NCI-H187 treated with DMSO at 0.1 percent for 48 hours (cell line): ENCODE measurements around the gene WDR1.

Source experiments
- DNase-seq: peaks from one replicate; lab custom pipeline; 2025; lab: John Stamatoyannopoulos, UW

The WDR1 gene

GRCh38 chr4:10084651-10085358 is 31.8 kb downstream of the WDR1 start:
- no peak for DNase-seq

GRCh38 chr4:10083861-10084641 is 32.5 kb downstream of the WDR1 start:
- no peak for DNase-seq

- DNase-seq: no peak
These were observed 33.2 kb downstream of the WDR1 start for GRCh38 chr4:10083331-10083771.

GRCh38 chr4:10082459-10083272 is 33.9 kb downstream of the WDR1 start:
- no peak for DNase-seq

GRCh38 chr4:10082047-10082446 is 34.6 kb downstream of the WDR1 start:
- no peak for DNase-seq

- DNase-seq: no peak
These were observed 35.4 kb downstream of the WDR1 start for GRCh38 chr4:10081218-10081606.

- DNase-seq: no peak
These were observed 35.9 kb downstream of the WDR1 start for GRCh38 chr4:10080589-10081217.

GRCh38 chr4:10079912-10080588 is 36.5 kb downstream of the WDR1 start:
- no peak for DNase-seq

GRCh38 chr4:10079256-10079655 is 37.3 kb downstream of the WDR1 start:
- no peak for DNase-seq

- DNase-seq: no peak
These were observed 37.9 kb downstream of the WDR1 start for GRCh38 chr4:10078481-10079233.

GRCh38 chr4:10077483-10078335 is 38.9 kb downstream of the WDR1 start:
- DNase-seq: no peak

GRCh38 chr4:10077076-10077475 is 39.5 kb downstream of the WDR1 start:
- DNase-seq: no peak

GRCh38 chr4:10075953-10076391 is 40.6 kb downstream of the WDR1 start:
- DNase-seq: no peak

GRCh38 chr4:10075158-10075863 is 41.3 kb downstream of the WDR1 start:
- no peak for DNase-seq

- no peak for DNase-seq
These were observed 41.9 kb downstream of the WDR1 start for GRCh38 chr4:10074767-10075105.

- no peak for DNase-seq
These were observed 42.4 kb downstream of the WDR1 start for GRCh38 chr4:10074076-10074766.

- DNase-seq: no peak
These were observed 44.1 kb downstream of the WDR1 start for GRCh38 chr4:10072420-10073017.

GRCh38 chr4:10069075-10069642 is 47.4 kb downstream of the WDR1 start:
- DNase-seq: no peak
